GM23338 (cell line): ENCODE data around the gene PCNX3. TPM values are rescaled to one million over a fixed set of nuclear protein-coding genes. Genes with fewer than 3 reads are reported as not detected.

Experiments used
- ATAC-seq: fragments of 200-7000 bp; cut with Tn5 transposase; 3 replicates; pipeline ENCODE4 v1.9.1; 2020
- DNase-seq: peaks from one replicate; pipeline ENCODE4 v3.0.0-alpha.2; 2015; ENCODE audit warnings: low spot score
- H2AFZ ChIP-seq: fragments of 200-600 bp; sonication (generic); 2 replicates; pipeline ENCODE4 v1.8.0; 2016; ENCODE audit warnings: antibody characterized with exemption, mild to moderate bottlenecking, moderate library complexity
- H3F3A ChIP-seq: fragments of 200-600 bp; sonication (generic); replicated peaks from 2 replicates; pipeline ENCODE4 v1.8.0; 2017; ENCODE audit warnings: antibody characterized with exemption, mixed run types, low read depth
- H3K27ac ChIP-seq: fragments of 200-600 bp; sonication (generic); 2 replicates; pipeline ENCODE4 v1.6.1; 2016; ENCODE audit warnings: low read depth
- H3K27me3 ChIP-seq: fragments of 200-600 bp; sonication (generic); 2 replicates; pipeline ENCODE4 v1.8.0; 2016; ENCODE audit warnings: mild to moderate bottlenecking, mixed run types, moderate library complexity; ENCODE audit not compliant: insufficient read depth
- H3K36me3 ChIP-seq: fragments of 200-600 bp; sonication (generic); 2 replicates; pipeline ENCODE4 v1.8.0; 2016; ENCODE audit warnings: mild to moderate bottlenecking; ENCODE audit not compliant: insufficient read depth
- H3K4me1 ChIP-seq: fragments of 200-600 bp; sonication (generic); 2 replicates; pipeline ENCODE4 v1.8.0; 2016; ENCODE audit warnings: mild to moderate bottlenecking, moderate library complexity; ENCODE audit not compliant: insufficient read depth
- H3K4me2 ChIP-seq: fragments of 200-600 bp; sonication (generic); 2 replicates; pipeline ENCODE4 v1.7.1; 2017; ENCODE audit warnings: mixed run types
- H3K4me3 ChIP-seq: fragments of 200-600 bp; sonication (generic); 2 replicates; pipeline ENCODE4 v1.6.1; 2016; ENCODE audit warnings: mixed run types
- H3K79me2 ChIP-seq: fragments of 200-600 bp; sonication (generic); replicated peaks from 2 replicates; pipeline ENCODE4 v1.8.0; 2017; ENCODE audit warnings: mild to moderate bottlenecking; ENCODE audit not compliant: insufficient read depth
- H3K9me2 ChIP-seq: fragments of 200-600 bp; sonication (generic); 2 replicates; pipeline ENCODE4 v1.8.0; 2017; ENCODE audit not compliant: insufficient read depth
- H4K20me1 ChIP-seq: fragments of 200-600 bp; sonication (generic); replicated peaks from 2 replicates; pipeline ENCODE4 v1.8.0; 2017; ENCODE audit warnings: mild to moderate bottlenecking; ENCODE audit not compliant: insufficient read depth
- H3K27ac Mint-ChIP-seq: 2 replicates; pipeline ENCODE4 v1.8.0; 2020; ENCODE audit warnings: inconsistent platforms, mild to moderate bottlenecking, moderate library complexity, mixed read lengths
- H3K27me3 Mint-ChIP-seq: 3 replicates; pipeline ENCODE4 v1.8.0; 2022; ENCODE audit warnings: low read depth, mild to moderate bottlenecking, moderate library complexity, mixed read lengths, inconsistent platforms; ENCODE audit not compliant: insufficient read depth, poor library complexity
- H3K36me3 Mint-ChIP-seq: 3 replicates; pipeline ENCODE4 v1.8.0; 2021; ENCODE audit warnings: low read depth, mild to moderate bottlenecking, inconsistent platforms, moderate library complexity, mixed read lengths
- H3K4me1 Mint-ChIP-seq: 3 replicates; pipeline ENCODE4 v1.8.0; 2020; ENCODE audit warnings: mild to moderate bottlenecking, inconsistent platforms, mixed read lengths
- H3K4me3 Mint-ChIP-seq: 3 replicates; pipeline ENCODE4 v1.8.0; 2021; ENCODE audit warnings: moderate library complexity, mild to moderate bottlenecking, inconsistent platforms, mixed read lengths
- H3K9me3 Mint-ChIP-seq: 3 replicates; pipeline ENCODE4 v1.8.0; 2020; ENCODE audit warnings: moderate library complexity, mild to moderate bottlenecking, inconsistent platforms, mixed read lengths
- POLR2AphosphoS5 ChIP-seq: IDR thresholded peaks from 2 replicates; pipeline ENCODE4 v1.6.1; 2016; ENCODE audit warnings: antibody characterized with exemption, low read depth
- REST ChIP-seq: IDR thresholded peaks from one replicate; pipeline ENCODE4 v1.6.1; 2018; ENCODE audit warnings: antibody characterized with exemption; ENCODE audit not compliant: unreplicated experiment
- polyA plus RNA-seq: library from polyadenylated mRNA; unstranded; fragments of >200 nt; fragmentation: Nextera tagmentation; extraction: Ambion mirVana; gene quantifications from 2 replicates; pipeline ENCODE4 v1.2.1, GENCODE V29; 2016
- total RNA-seq: library from RNA; depleted of rRNA; stranded (reverse); fragments of >200 nt; shearing (Covaris generic); gene quantifications from 2 replicates; pipeline ENCODE4 v1.2.3, GENCODE V29; 2014
- TF ChIP-seq, protein P1 (sequence below), 2 experiments: fragments of 200-600 bp in 1 of 2; sonication (generic) in 1 of 2; conservative IDR thresholded peaks; 2 replicates each; pipeline versions ENCODE4 v1.5.1 to v1.6.1; 2016 to 2017; ENCODE audit warnings: antibody characterized with exemption in 2 of 2, low read depth in 2 of 2, mild to moderate bottlenecking in 2 of 2, moderate library complexity in 1 of 2

PCNX3 gene
- total and polyA plus RNA-seq, 2 experiments from 2014 or later: 8.7 to 52.2 TPM

- no peak for TF ChIP-seq REST
- TF ChIP-seq, protein P1, sequence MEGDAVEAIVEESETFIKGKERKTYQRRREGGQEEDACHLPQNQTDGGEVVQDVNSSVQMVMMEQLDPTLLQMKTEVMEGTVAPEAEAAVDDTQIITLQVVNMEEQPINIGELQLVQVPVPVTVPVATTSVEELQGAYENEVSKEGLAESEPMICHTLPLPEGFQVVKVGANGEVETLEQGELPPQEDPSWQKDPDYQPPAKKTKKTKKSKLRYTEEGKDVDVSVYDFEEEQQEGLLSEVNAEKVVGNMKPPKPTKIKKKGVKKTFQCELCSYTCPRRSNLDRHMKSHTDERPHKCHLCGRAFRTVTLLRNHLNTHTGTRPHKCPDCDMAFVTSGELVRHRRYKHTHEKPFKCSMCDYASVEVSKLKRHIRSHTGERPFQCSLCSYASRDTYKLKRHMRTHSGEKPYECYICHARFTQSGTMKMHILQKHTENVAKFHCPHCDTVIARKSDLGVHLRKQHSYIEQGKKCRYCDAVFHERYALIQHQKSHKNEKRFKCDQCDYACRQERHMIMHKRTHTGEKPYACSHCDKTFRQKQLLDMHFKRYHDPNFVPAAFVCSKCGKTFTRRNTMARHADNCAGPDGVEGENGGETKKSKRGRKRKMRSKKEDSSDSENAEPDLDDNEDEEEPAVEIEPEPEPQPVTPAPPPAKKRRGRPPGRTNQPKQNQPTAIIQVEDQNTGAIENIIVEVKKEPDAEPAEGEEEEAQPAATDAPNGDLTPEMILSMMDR (conservative IDR thresholded peaks at IDR 0.05; ENCODE audit: low read depth in 2 of 2): no peak
These were observed 28.9 kb upstream of the PCNX3 start (continued) for GRCh38 chr11:65586676-65587075.

DNA sequence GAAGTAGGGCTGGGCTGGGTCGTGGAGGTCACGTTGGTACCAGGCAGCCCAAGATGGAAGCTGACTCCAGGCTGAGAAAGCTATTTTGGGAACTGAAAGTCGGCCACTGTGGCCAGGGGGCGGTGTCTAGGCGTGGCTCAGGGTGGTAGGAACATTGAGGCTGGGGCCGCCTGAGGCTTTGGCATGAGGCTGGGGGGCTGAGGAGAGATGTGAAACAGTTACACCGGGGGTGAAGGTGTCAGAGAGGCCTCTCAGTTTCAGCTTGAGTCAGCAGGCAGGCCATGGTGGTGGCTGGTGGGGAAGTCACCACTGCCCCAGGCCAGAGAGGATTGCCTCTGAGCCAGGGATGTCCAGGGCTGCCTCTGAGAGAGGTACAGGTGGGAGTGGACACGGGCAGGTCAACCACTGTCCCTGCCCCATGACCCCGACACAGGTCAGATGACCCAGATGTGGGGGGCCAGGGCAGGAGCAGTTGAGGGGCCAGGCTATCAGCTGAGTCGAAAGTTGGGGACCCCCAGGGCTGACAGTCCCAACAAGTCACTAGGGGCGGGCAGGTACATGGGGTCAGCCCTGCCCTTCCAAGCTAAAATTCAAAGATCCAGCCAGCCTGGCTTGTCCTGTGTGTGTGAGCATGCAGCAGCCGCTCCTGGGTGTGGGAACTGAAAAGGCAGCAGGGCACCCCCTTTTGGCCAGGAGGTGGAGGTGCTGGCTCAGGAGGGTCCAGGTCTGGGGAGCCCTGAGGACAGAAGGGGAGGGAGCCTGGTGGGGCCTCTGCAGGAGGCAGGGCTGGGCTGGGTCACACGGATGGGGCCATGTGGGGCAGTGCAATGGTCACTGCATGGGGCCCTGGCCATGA lies 27.1 kb upstream of the PCNX3 start:
- no peaks in the 10 kb centered on the region for H3K9me3 Mint-ChIP-seq
- TF ChIP-seq POLR2AphosphoS5: no peak
- TF ChIP-seq, protein P1 (conservative IDR thresholded peaks at IDR 0.05; ENCODE audit: low read depth in 2 of 2): peak; percentile 75 to 91
- no peak overlapping the region for H3K27ac ChIP-seq
- H3K4me1 Mint-ChIP-seq: peaks cover 26% of the 10 kb centered on the region
- no peak overlapping the region for H3K4me3 Mint-ChIP-seq
- H3K4me2 ChIP-seq: no peak overlapping the region
- no peaks in the 10 kb centered on the region for H3K9me2 ChIP-seq
- H2AFZ ChIP-seq: no peak overlapping the region
- H3K27ac Mint-ChIP-seq: no peak overlapping the region
- peaks cover 30% of the 10 kb centered on the region for H3F3A ChIP-seq
- no peaks in the 10 kb centered on the region for H3K79me2 ChIP-seq
- no peaks in the 10 kb centered on the region for H3K36me3 ChIP-seq
- peaks cover 66% of the 10 kb centered on the region for H3K27me3 Mint-ChIP-seq
- no peaks in the 10 kb centered on the region for H4K20me1 ChIP-seq
- peaks cover 78% of the 10 kb centered on the region for H3K27me3 ChIP-seq
- H3K4me1 ChIP-seq: peaks cover 13% of the 10 kb centered on the region; the same call in 1 of the 2 replicates
- peak; percentile 88 for DNase-seq
- H3K4me3 ChIP-seq: no peak overlapping the region
- H3K36me3 Mint-ChIP-seq: peaks cover 2% of the 10 kb centered on the region; the same call in 1 of the 3 replicates
- ATAC-seq: peak; percentile 51
